ENCODE data around the gene ATP9A.

- TF ChIP-seq EZH2 (IDR thresholded peaks at IDR 0.05) = no peak
- TF ChIP-seq POLR2AphosphoS5 (IDR thresholded peaks at IDR 0.05; ENCODE audit: borderline replicate concordance, low read depth, low read length) = no peak
- TF ChIP-seq FOXP2 (optimal IDR thresholded peaks at IDR 0.05; ENCODE audit: control extremely low read depth, extremely low read length, insufficient read depth) = no peak
These were observed 111.4 kb downstream of the ATP9A start for GRCh38 chr20:51656726-51657260.

Measured in SK-N-MC (cell line).